ENCODE results near the gene KCNN4. TPM values are rescaled to one million over a fixed set of nuclear protein-coding genes. Genes with fewer than 3 reads are reported as not detected.

KCNN4 gene
- total RNA-seq, 4 donors from 2014 or later, result 0.74 to 19.1 (median 2.6) TPM

GRCh38 chr19:43747557-43748204, 33.1 kb downstream of the KCNN4 start:
- DNase-seq (ENCODE audit: low spot score) (no peak), ATAC-seq (ENCODE audit: low FRiP score) (no peak)
- TF ChIP-seq CTCF (IDR thresholded peaks at IDR 0.05), result no peak

- ATAC-seq (ENCODE audit: low FRiP score) (no peak), DNase-seq (ENCODE audit: low spot score) (no peak)
- no peak for TF ChIP-seq CTCF (IDR thresholded peaks at IDR 0.05)
Observed at GRCh38 chr19:43743059-43743458, 37.7 kb downstream of the KCNN4 start.

- DNase-seq (ENCODE audit: low spot score), result no peak
- TF ChIP-seq CTCF (IDR thresholded peaks at IDR 0.05), result no peak
- ATAC-seq (ENCODE audit: low FRiP score), result no peak
Observed at GRCh38 chr19:43741075-43741825, 39.5 kb downstream of the KCNN4 start.

- no peak for ATAC-seq (ENCODE audit: low FRiP score)
- no peak for DNase-seq (ENCODE audit: low spot score)
- no peak for TF ChIP-seq CTCF (IDR thresholded peaks at IDR 0.05)
Observed at GRCh38 chr19:43739439-43740235, 41.1 kb downstream of the KCNN4 start.

GRCh38 chr19:43738780-43739211, 42.0 kb downstream of the KCNN4 start:
- no peak for TF ChIP-seq CTCF (IDR thresholded peaks at IDR 0.05)
- DNase-seq (ENCODE audit: low spot score), result no peak
- no peak for ATAC-seq (ENCODE audit: low FRiP score)

- no peak for TF ChIP-seq CTCF (IDR thresholded peaks at IDR 0.05)
- DNase-seq (ENCODE audit: low spot score) (no peak), ATAC-seq (ENCODE audit: low FRiP score) (no peak)
Observed at GRCh38 chr19:43735957-43736356, 44.8 kb downstream of the KCNN4 start.
